HEK293 (cell line): ENCODE measurements around the gene TBXA2R.
A peak's percentile ranks its signal among the peaks of the same experiment; 100 is the strongest.

Source experiments
- EGR2 ChIP-seq: fragments of 450-650 bp; formaldehyde crosslinking; IDR thresholded peaks from 2 replicates; pipeline ENCODE4 v1.5.1; 2016; ENCODE audit warnings: low read depth, missing biosample characterization, missing genetic modification characterization
- GLIS1 ChIP-seq: fragments of 450-650 bp; formaldehyde crosslinking; IDR thresholded peaks from 2 replicates; pipeline ENCODE4 v1.5.1; 2016; ENCODE audit warnings: missing biosample characterization, missing genetic modification characterization
- KLF7 ChIP-seq: fragments of 450-650 bp; formaldehyde crosslinking; IDR thresholded peaks from 2 replicates; pipeline ENCODE4 v1.5.1; 2016; ENCODE audit warnings: missing biosample characterization, missing genetic modification characterization, borderline replicate concordance
- MEIS1 ChIP-seq: sonication (generic); formaldehyde crosslinking; IDR thresholded peaks from 2 replicates; pipeline ENCODE4 v1.8.1; 2022; ENCODE audit warnings: missing genetic modification reagents, mild to moderate bottlenecking, borderline replicate concordance
- REST ChIP-seq: fragments of 450-650 bp; formaldehyde crosslinking; IDR thresholded peaks from 2 replicates; pipeline ENCODE4 v1.5.1; 2016; ENCODE audit warnings: missing biosample characterization, missing genetic modification characterization
- WT1 ChIP-seq: fragments of 450-650 bp; formaldehyde crosslinking; IDR thresholded peaks from 2 replicates; pipeline ENCODE4 v1.5.1; 2016; ENCODE audit warnings: missing biosample characterization, missing genetic modification characterization
- ZBTB48 ChIP-seq: fragments of 450-650 bp; formaldehyde crosslinking; IDR thresholded peaks from 2 replicates; pipeline ENCODE4 v1.5.1; 2016; ENCODE audit warnings: missing biosample characterization, missing genetic modification characterization
- ZNF175 ChIP-seq: fragments of 450-650 bp; formaldehyde crosslinking; IDR thresholded peaks from 2 replicates; pipeline ENCODE4 v1.5.1; 2016; ENCODE audit warnings: missing biosample characterization, missing genetic modification characterization
- ZNF221 ChIP-seq: fragments of 450-650 bp; formaldehyde crosslinking; IDR thresholded peaks from 2 replicates; pipeline ENCODE4 v1.5.1; 2017; ENCODE audit warnings: missing biosample characterization, missing genetic modification characterization, borderline replicate concordance
- ZNF23 ChIP-seq: fragments of 450-650 bp; formaldehyde crosslinking; IDR thresholded peaks from 2 replicates; pipeline ENCODE4 v1.5.1; 2016; ENCODE audit warnings: missing biosample characterization, missing genetic modification characterization, borderline replicate concordance
- ZNF266 ChIP-seq: fragments of 450-650 bp; formaldehyde crosslinking; IDR thresholded peaks from 2 replicates; pipeline ENCODE4 v1.5.1; 2016; ENCODE audit warnings: missing biosample characterization, missing genetic modification characterization, low read depth
- ZNF311 ChIP-seq: fragments of 450-650 bp; formaldehyde crosslinking; IDR thresholded peaks from 2 replicates; pipeline ENCODE4 v1.5.1; 2017; ENCODE audit warnings: missing biosample characterization, missing genetic modification characterization, borderline replicate concordance
- ZNF324 ChIP-seq: fragments of 450-650 bp; formaldehyde crosslinking; IDR thresholded peaks from 2 replicates; pipeline ENCODE4 v1.5.1; 2016; ENCODE audit warnings: missing biosample characterization, missing genetic modification characterization
- ZNF416 ChIP-seq: fragments of 450-650 bp; formaldehyde crosslinking; IDR thresholded peaks from 2 replicates; pipeline ENCODE4 v1.5.1; 2016; ENCODE audit warnings: missing biosample characterization, missing genetic modification characterization
- ZNF501 ChIP-seq: fragments of 450-650 bp; formaldehyde crosslinking; IDR thresholded peaks from 2 replicates; pipeline ENCODE4 v1.5.1; 2016; ENCODE audit warnings: missing biosample characterization, missing genetic modification characterization
- ZNF514 ChIP-seq: fragments of 450-650 bp; formaldehyde crosslinking; IDR thresholded peaks from 2 replicates; pipeline ENCODE4 v1.5.1; 2016; ENCODE audit warnings: missing biosample characterization, missing genetic modification characterization
- ZNF549 ChIP-seq: fragments of 450-650 bp; IDR thresholded peaks from 2 replicates; pipeline ENCODE4 v1.5.1; 2018; ENCODE audit warnings: missing biosample characterization, missing genetic modification characterization, mild to moderate bottlenecking, inconsistent platforms, moderate library complexity
- ZNF571 ChIP-seq: fragments of 450-650 bp; formaldehyde crosslinking; IDR thresholded peaks from 2 replicates; pipeline ENCODE4 v1.5.0; 2017; ENCODE audit warnings: missing biosample characterization, missing genetic modification characterization
- ZNF596 ChIP-seq: fragments of 450-650 bp; IDR thresholded peaks from 2 replicates; pipeline ENCODE4 v1.5.0; 2018; ENCODE audit warnings: missing biosample characterization, mild to moderate bottlenecking, missing genetic modification characterization, moderate library complexity
- ZNF677 ChIP-seq: fragments of 450-650 bp; IDR thresholded peaks from 2 replicates; pipeline ENCODE4 v1.5.0; 2018; ENCODE audit warnings: missing biosample characterization, mild to moderate bottlenecking, missing genetic modification characterization, moderate library complexity
- ZSCAN30 ChIP-seq: fragments of 450-650 bp; IDR thresholded peaks from 2 replicates; pipeline ENCODE4 v1.5.1; 2018; ENCODE audit warnings: missing biosample characterization, mild to moderate bottlenecking, missing genetic modification characterization, moderate library complexity
- TF ChIP-seq, protein P1 (sequence below): fragments of 450-650 bp; formaldehyde crosslinking; IDR thresholded peaks from 2 replicates; pipeline ENCODE4 v1.5.1; 2017; ENCODE audit warnings: missing biosample characterization, missing genetic modification characterization
- TF ChIP-seq, protein P2 (sequence below): fragments of 450-650 bp; formaldehyde crosslinking; IDR thresholded peaks from 2 replicates; pipeline ENCODE4 v1.5.1; 2016; ENCODE audit warnings: missing biosample characterization, missing genetic modification characterization
- TF ChIP-seq, protein P3 (sequence below): fragments of 450-650 bp; formaldehyde crosslinking; IDR thresholded peaks from 2 replicates; pipeline ENCODE4 v1.5.1; 2016; ENCODE audit warnings: missing biosample characterization, missing genetic modification characterization
- TF ChIP-seq, protein P4 (sequence below): fragments of 450-650 bp; IDR thresholded peaks from 2 replicates; pipeline ENCODE4 v1.5.1; 2018; ENCODE audit warnings: missing biosample characterization, missing genetic modification characterization
- TF ChIP-seq, protein P5 (sequence below): fragments of 450-650 bp; formaldehyde crosslinking; optimal IDR thresholded peaks from 2 replicates; pipeline ENCODE3; 2016; ENCODE audit warnings: missing biosample characterization, mild to moderate bottlenecking, missing genetic modification characterization

The TBXA2R gene

GRCh38 chr19:3572132-3572854 lies 34.4 kb downstream of the TBXA2R start (continued):
- no peak for TF ChIP-seq ZBTB48 (tag by site-specific recombination)
- TF ChIP-seq ZNF501, result no peak
- no peak for TF ChIP-seq ZNF416 (tag by site-specific recombination)
- no peak for TF ChIP-seq ZNF221
- no peak for TF ChIP-seq ZSCAN30
- no peak for TF ChIP-seq ZNF23
- peak; percentile 29; the same call in 1 of the 2 replicates for TF ChIP-seq GLIS1 (tag by site-specific recombination)
- TF ChIP-seq, protein P1, sequence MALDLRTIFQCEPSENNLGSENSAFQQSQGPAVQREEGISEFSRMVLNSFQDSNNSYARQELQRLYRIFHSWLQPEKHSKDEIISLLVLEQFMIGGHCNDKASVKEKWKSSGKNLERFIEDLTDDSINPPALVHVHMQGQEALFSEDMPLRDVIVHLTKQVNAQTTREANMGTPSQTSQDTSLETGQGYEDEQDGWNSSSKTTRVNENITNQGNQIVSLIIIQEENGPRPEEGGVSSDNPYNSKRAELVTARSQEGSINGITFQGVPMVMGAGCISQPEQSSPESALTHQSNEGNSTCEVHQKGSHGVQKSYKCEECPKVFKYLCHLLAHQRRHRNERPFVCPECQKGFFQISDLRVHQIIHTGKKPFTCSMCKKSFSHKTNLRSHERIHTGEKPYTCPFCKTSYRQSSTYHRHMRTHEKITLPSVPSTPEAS (tag by site-specific recombination), result no peak
- no peak for TF ChIP-seq ZNF324 (tag by site-specific recombination)
- no peak for TF ChIP-seq ZNF514 (tag by site-specific recombination)
- TF ChIP-seq ZNF311 (tag by site-specific recombination), result no peak
- TF ChIP-seq, protein P2, sequence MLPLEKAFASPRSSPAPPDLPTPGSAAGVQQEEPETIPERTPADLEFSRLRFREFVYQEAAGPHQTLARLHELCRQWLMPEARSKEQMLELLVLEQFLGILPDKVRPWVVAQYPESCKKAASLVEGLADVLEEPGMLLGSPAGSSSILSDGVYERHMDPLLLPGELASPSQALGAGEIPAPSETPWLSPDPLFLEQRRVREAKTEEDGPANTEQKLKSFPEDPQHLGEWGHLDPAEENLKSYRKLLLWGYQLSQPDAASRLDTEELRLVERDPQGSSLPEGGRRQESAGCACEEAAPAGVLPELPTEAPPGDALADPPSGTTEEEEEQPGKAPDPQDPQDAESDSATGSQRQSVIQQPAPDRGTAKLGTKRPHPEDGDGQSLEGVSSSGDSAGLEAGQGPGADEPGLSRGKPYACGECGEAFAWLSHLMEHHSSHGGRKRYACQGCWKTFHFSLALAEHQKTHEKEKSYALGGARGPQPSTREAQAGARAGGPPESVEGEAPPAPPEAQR, result no peak
- no peak for TF ChIP-seq ZNF549
- no peak for TF ChIP-seq ZNF266 (tag by site-specific recombination)
- TF ChIP-seq REST (tag by site-specific recombination), result no peak
- TF ChIP-seq, protein P3, sequence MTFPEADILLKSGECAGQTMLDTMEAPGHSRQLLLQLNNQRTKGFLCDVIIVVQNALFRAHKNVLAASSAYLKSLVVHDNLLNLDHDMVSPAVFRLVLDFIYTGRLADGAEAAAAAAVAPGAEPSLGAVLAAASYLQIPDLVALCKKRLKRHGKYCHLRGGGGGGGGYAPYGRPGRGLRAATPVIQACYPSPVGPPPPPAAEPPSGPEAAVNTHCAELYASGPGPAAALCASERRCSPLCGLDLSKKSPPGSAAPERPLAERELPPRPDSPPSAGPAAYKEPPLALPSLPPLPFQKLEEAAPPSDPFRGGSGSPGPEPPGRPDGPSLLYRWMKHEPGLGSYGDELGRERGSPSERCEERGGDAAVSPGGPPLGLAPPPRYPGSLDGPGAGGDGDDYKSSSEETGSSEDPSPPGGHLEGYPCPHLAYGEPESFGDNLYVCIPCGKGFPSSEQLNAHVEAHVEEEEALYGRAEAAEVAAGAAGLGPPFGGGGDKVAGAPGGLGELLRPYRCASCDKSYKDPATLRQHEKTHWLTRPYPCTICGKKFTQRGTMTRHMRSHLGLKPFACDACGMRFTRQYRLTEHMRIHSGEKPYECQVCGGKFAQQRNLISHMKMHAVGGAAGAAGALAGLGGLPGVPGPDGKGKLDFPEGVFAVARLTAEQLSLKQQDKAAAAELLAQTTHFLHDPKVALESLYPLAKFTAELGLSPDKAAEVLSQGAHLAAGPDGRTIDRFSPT (tag by site-specific recombination), result no peak
- no peak for TF ChIP-seq KLF7
- no peak for TF ChIP-seq ZNF677 (tag by site-specific recombination)
- no peak for TF ChIP-seq ZNF175 (tag by site-specific recombination)
- TF ChIP-seq ZNF596, result no peak
- TF ChIP-seq MEIS1, result no peak
- TF ChIP-seq, protein P4, sequence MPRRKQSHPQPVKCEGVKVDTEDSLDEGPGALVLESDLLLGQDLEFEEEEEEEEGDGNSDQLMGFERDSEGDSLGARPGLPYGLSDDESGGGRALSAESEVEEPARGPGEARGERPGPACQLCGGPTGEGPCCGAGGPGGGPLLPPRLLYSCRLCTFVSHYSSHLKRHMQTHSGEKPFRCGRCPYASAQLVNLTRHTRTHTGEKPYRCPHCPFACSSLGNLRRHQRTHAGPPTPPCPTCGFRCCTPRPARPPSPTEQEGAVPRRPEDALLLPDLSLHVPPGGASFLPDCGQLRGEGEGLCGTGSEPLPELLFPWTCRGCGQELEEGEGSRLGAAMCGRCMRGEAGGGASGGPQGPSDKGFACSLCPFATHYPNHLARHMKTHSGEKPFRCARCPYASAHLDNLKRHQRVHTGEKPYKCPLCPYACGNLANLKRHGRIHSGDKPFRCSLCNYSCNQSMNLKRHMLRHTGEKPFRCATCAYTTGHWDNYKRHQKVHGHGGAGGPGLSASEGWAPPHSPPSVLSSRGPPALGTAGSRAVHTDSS (tag by site-specific recombination), result no peak
- TF ChIP-seq EGR2 (tag by site-specific recombination), result peak; percentile 84
- TF ChIP-seq WT1 (tag by site-specific recombination), result no peak
- no peak for TF ChIP-seq ZNF571 (tag by site-specific recombination)
- TF ChIP-seq, protein P5, sequence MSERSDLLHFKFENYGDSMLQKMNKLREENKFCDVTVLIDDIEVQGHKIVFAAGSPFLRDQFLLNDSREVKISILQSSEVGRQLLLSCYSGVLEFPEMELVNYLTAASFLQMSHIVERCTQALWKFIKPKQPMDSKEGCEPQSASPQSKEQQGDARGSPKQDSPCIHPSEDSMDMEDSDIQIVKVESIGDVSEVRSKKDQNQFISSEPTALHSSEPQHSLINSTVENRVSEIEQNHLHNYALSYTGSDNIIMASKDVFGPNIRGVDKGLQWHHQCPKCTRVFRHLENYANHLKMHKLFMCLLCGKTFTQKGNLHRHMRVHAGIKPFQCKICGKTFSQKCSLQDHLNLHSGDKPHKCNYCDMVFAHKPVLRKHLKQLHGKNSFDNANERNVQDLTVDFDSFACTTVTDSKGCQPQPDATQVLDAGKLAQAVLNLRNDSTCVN, result peak; percentile 52
